ENCODE results near the gene HS6ST2. TPM values are rescaled to one million over a fixed set of nuclear protein-coding genes. Genes with fewer than 3 reads are reported as not detected.

The HS6ST2 gene
- total RNA-seq, 4 donors from 2014 or later: 0.21 to 0.30 (median 0.24) TPM; not detected in 1

DNA sequence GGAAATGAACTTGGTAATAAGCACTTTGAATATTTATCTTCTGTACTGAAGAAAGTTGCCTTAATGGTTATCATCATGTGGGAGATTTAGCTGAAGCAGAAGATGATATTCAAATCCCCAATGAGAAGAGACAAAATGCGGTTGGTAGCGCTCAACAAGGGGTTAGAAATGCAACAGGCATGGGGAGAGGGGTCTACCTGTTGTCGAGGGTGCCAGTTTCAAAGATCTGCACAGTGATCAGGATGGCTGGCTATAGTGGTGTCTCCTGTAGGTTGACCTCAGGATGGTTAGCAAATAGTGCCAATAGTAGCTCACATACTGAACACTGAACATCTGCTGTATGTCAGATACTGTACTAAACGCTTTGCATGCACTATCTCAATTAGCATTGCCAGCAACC lies 7.0 kb upstream of the HS6ST2 start:
- Histone ChIP-seq H3K27ac (no peak overlapping the region), H3K4me3 (no peak overlapping the region), H3K36me3 (no peaks in the 10 kb centered on the region), H3K4me1 (no peaks in the 10 kb centered on the region), H3K27me3 (no peaks in the 10 kb centered on the region), H3K9me3 (no peaks in the 10 kb centered on the region)
- WGBS: 65% methylated on average over 4 of the region's 4 CpGs
- no peak for DNase-seq (ENCODE audit: low spot score in 2 of 2)
- no peak for TF ChIP-seq EP300 (IDR thresholded peaks at IDR 0.05)
- TF ChIP-seq POLR2A (IDR thresholded peaks at IDR 0.05): no peak
- no peak for TF ChIP-seq POLR2AphosphoS5 (IDR thresholded peaks at IDR 0.05)
- no peak for TF ChIP-seq CTCF (IDR thresholded peaks at IDR 0.05)

- no peak overlapping the region for H3K4me3 ChIP-seq
- no peak overlapping the region for H3K27ac ChIP-seq
- DNase-seq (ENCODE audit: low spot score in 2 of 2): no peak
- H3K27me3 ChIP-seq: peaks cover 31% of the 10 kb centered on the region
- H3K9me3 ChIP-seq: no peaks in the 10 kb centered on the region
- H3K36me3 ChIP-seq: no peaks in the 10 kb centered on the region
- peaks cover 19% of the 10 kb centered on the region for H3K4me1 ChIP-seq
- TF ChIP-seq EP300 (IDR thresholded peaks at IDR 0.05): no peak
- TF ChIP-seq POLR2A (IDR thresholded peaks at IDR 0.05): no peak
- no peak for TF ChIP-seq POLR2AphosphoS5 (IDR thresholded peaks at IDR 0.05)
- TF ChIP-seq CTCF (IDR thresholded peaks at IDR 0.05): no peak
- 71% methylated on average over 1 of the region's 1 CpG for WGBS
Observed at GRCh38 chrX:132961511-132961910, 3.1 kb upstream of the HS6ST2 start.

GRCh38 chrX:132957211-132958090 lies 978 bp downstream of the HS6ST2 start:
- Histone ChIP-seq H3K27ac (no peak overlapping the region), H3K4me3 (peak overlapping the region; percentile 50), H3K9me3 (no peaks in the 10 kb centered on the region), H3K4me1 (peaks cover 22% of the 10 kb centered on the region), H3K27me3 (peaks cover 43% of the 10 kb centered on the region), H3K36me3 (no peaks in the 10 kb centered on the region)
- 48% methylated on average over 42 of the region's 87 CpGs for WGBS
- DNase-seq (ENCODE audit: low spot score in 2 of 2): no peak
- TF ChIP-seq POLR2AphosphoS5 (IDR thresholded peaks at IDR 0.05): no peak
- no peak for TF ChIP-seq POLR2A (IDR thresholded peaks at IDR 0.05)
- TF ChIP-seq EP300 (IDR thresholded peaks at IDR 0.05): no peak
- no peak for TF ChIP-seq CTCF (IDR thresholded peaks at IDR 0.05)

DNA sequence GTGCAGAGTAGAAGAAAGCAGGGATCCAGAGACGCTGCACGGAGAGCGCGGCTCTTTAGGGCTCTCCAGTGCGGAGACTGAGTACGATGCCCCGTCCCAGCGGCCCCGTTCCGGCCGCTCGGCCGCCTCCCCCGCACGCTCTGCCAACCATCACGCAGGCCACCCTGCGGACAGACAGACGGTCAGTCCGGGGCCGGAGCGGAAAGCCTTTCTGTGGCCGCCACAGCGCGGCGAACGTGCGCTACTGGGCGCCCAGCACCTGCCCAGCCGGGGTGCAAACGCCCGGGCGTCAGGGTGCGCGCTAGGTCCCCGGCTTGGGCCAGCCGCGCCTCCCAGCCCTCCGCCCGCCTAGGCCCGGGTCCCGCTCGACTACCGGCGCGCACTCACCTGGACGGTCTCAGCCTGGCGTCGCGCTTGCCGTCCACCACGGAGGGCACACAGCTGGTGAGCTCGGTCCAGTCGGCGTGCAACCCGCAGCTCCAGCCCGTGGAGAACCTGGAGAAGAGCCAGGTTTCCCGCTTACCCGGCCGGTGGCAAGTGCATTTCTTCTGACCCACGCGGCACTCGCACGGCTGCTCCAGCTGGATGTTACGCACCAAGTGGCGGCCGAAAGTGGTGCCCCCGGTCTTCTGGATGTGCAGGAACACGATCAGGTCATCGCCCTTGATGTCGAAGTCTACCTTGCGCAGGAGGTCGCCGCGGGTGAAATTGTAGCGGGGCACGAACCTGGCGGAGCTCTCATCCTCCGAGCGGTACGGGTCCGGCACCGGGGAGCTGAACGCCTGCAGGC lies 1.8 kb downstream of the HS6ST2 start:
- Histone ChIP-seq H3K4me3 (peak overlapping the region; percentile 50), H3K27me3 (peaks cover 43% of the 10 kb centered on the region), H3K9me3 (no peaks in the 10 kb centered on the region), H3K27ac (no peak overlapping the region), H3K4me1 (peaks cover 22% of the 10 kb centered on the region), H3K36me3 (no peaks in the 10 kb centered on the region)
- no peak for DNase-seq (ENCODE audit: low spot score in 2 of 2)
- TF ChIP-seq POLR2AphosphoS5 (IDR thresholded peaks at IDR 0.05) (no peak), POLR2A (IDR thresholded peaks at IDR 0.05) (no peak), CTCF (IDR thresholded peaks at IDR 0.05) (no peak), EP300 (IDR thresholded peaks at IDR 0.05) (no peak)
- 61% methylated on average over 28 of the region's 83 CpGs for WGBS

DNA sequence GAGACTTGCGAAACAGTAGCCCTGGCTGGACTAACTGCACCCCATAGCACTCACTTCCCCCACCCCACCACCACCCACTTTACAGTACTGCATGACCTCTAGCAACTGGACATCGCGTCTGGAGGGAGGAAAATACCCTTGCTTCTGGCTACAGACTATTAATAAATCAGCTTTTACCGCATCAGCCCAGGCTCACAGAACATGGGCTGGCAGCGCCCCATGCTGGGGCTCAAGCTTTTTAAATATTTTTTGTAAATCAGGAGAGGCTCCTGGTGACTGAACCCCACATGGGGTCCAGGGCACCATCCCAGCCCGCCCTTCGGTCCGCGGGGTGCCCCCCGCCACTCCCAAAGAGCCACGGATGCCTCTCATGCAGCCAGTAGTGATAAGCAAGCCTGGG lies 2.7 kb downstream of the HS6ST2 start:
- no peak overlapping the region for H3K27ac ChIP-seq
- H3K4me1 ChIP-seq: peaks cover 22% of the 10 kb centered on the region
- peaks cover 43% of the 10 kb centered on the region for H3K27me3 ChIP-seq
- H3K4me3 ChIP-seq: peak overlapping the region; percentile 50
- WGBS: 44% methylated on average over 11 of the region's 11 CpGs
- TF ChIP-seq EP300 (IDR thresholded peaks at IDR 0.05) (no peak), POLR2A (IDR thresholded peaks at IDR 0.05) (no peak)
- H3K36me3 ChIP-seq: no peaks in the 10 kb centered on the region
- H3K9me3 ChIP-seq: no peaks in the 10 kb centered on the region
- DNase-seq (ENCODE audit: low spot score in 2 of 2): no peak
